Lung (tissue), 12 donors: Measurements from ENCODE around the gene COLEC11. TPM values are rescaled to one million over a fixed set of nuclear protein-coding genes. Genes with fewer than 3 reads are reported as not detected.
"Not testable (repeated sequence)": the region's sequence is repeated elsewhere in the genome, so short reads cannot be mapped to it uniquely, and the experiment has no call there.

Experiments used
- ATAC-seq: fragments of 200-7000 bp; cut with Tn5 transposase; one replicate; pipeline ENCODE4 v1.9.1; 2020; ENCODE audit warnings: moderate number of reproducible peaks; ENCODE audit not compliant: insufficient read depth, low FRiP score
- DNase-seq, 3 donors: peaks; one replicate each; pipeline ENCODE4 v3.0.0-alpha.2; 2013 to 2017
- H3K27ac ChIP-seq, 2 donors: one replicate each; pipeline ENCODE4 v1.5.1; 2013; ENCODE audit warnings: mild to moderate bottlenecking in 2 of 2, moderate library complexity in 2 of 2, control low read depth in 1 of 2, inconsistent platforms in 1 of 2, low read depth in 1 of 2, low read length in 1 of 2
- H3K27me3 ChIP-seq, 3 donors: one replicate each; pipeline ENCODE4 v1.5.1; 2013; ENCODE audit warnings: low read length in 2 of 3; ENCODE audit not compliant: control insufficient read depth in 3 of 3, insufficient read depth in 3 of 3
- H3K36me3 ChIP-seq, 4 donors: one replicate each; pipeline ENCODE4 v1.5.1; 2013; ENCODE audit warnings: low read length in 4 of 4, mild to moderate bottlenecking in 1 of 4, moderate library complexity in 1 of 4; ENCODE audit not compliant: control insufficient read depth in 4 of 4, insufficient read depth in 4 of 4
- H3K4me1 ChIP-seq, 5 donors: one replicate each; pipeline ENCODE4 v1.5.1; 2013; ENCODE audit warnings: low read length in 5 of 5, mild to moderate bottlenecking in 2 of 5, moderate library complexity in 1 of 5; ENCODE audit not compliant: control insufficient read depth in 5 of 5, insufficient read depth in 5 of 5
- H3K4me3 ChIP-seq: one replicate; pipeline ENCODE4 v1.5.1; 2013; ENCODE audit warnings: mild to moderate bottlenecking, control low read depth, moderate library complexity
- H3K9ac ChIP-seq, 2 donors: one replicate each; pipeline ENCODE4 v1.5.1; 2013; ENCODE audit warnings: low read length in 2 of 2, control low read depth in 1 of 2; ENCODE audit not compliant: insufficient read depth in 1 of 2
- H3K9me3 ChIP-seq, 4 donors: one replicate each; pipeline ENCODE4 v1.5.1; 2013; ENCODE audit warnings: low read length in 3 of 4, mild to moderate bottlenecking in 1 of 4, moderate library complexity in 1 of 4; ENCODE audit not compliant: control insufficient read depth in 4 of 4, insufficient read depth in 3 of 4
- CTCF ChIP-seq: IDR thresholded peaks from 2 replicates; pipeline ENCODE4 v1.5.1; 2012; ENCODE audit warnings: mild to moderate bottlenecking; ENCODE audit errors: control extremely low read depth, extremely low read depth
- WGBS, 2 donors: extraction: QIAGEN DNeasy Blood & Tissue Kit; methylation state at CpG; one replicate each; pipeline ENCODE4 v1.1.7; 2013; 5-methylcytosine and 5-hydroxymethylcytosine counted together
- polyA plus RNA-seq, 2 donors: library from polyadenylated mRNA; stranded (reverse); fragments of 200-250 nt; gene quantifications; one replicate each; pipeline ENCODE4 v1.2.1, GENCODE V29; 2013
- total RNA-seq, 2 donors: library from RNA; depleted of rRNA in 1 of 2; stranded (reverse); fragments of >200 nt in 1 of 2; gene quantifications; one replicate each; pipeline ENCODE4 v1.2.1, GENCODE V29; 2014 to 2021
- donor health status: control.
- donor health status: control.
- donor health status: Bipolar disorder and iron deficiency.
- donor health status: healthy.
- donor health status: DM: yes; HTN: yes; CAD: no.

The COLEC11 gene
- total and polyA plus RNA-seq, 4 donors: 0.71 to 3.7 (median 1.9) TPM

GRCh38 chr2:3575534-3576262, 19.2 kb upstream of the COLEC11 start:
- peaks cover 0 to 38% (median 15%) of the 10 kb centered on the region in 5 donors for H3K4me1 ChIP-seq

GRCh38 chr2:3576263-3576630, 18.7 kb upstream of the COLEC11 start:
- Histone ChIP-seq H3K36me3 (peaks cover 7 to 36% (median 27%) of the 10 kb centered on the region in 4 donors), H3K4me3 (peak overlapping the region; percentile 80), H3K27ac (peak overlapping the region; percentile 78 to 92), H3K4me1 (peaks cover 0 to 38% (median 15%) of the 10 kb centered on the region in 5 donors), H3K9ac (peak overlapping the region; percentile 95 to 98)
- not testable (repeated sequence) for ATAC-seq, H3K27me3 ChIP-seq, DNase-seq, H3K9me3 ChIP-seq
- 64 to 77% methylated on average over 10 of the region's 10 CpGs for WGBS, 2 donors

More at GRCh38 chr2:3575534-3576262, 19.2 kb upstream of the COLEC11 start:
- Histone ChIP-seq H3K36me3 (peaks cover 5 to 33% (median 24%) of the 10 kb centered on the region in 4 donors), H3K27me3 (no peaks in the 10 kb centered on the region), H3K9me3 (no peaks in the 10 kb centered on the region), H3K27ac (peak overlapping the region; percentile 78 to 92), H3K9ac (peak overlapping the region; percentile 95 to 98), H3K4me3 (peak overlapping the region; percentile 80)
- TF ChIP-seq CTCF: no peak
- no peak for DNase-seq
- ATAC-seq: peak; percentile 10
- 1 to 2% methylated on average over 54 of the region's 54 CpGs for WGBS, 2 donors

- no peak for TF ChIP-seq CTCF
- Histone ChIP-seq H3K27ac (no peak overlapping the region), H3K36me3 (peaks cover 16 to 46% (median 36%) of the 10 kb centered on the region in 4 donors), H3K9ac (no peak overlapping the region), H3K27me3 (no peaks in the 10 kb centered on the region), H3K4me3 (no peak overlapping the region), H3K4me1 (peaks cover 0 to 29% (median 15%) of the 10 kb centered on the region in 5 donors), H3K9me3 (no peaks in the 10 kb centered on the region)
- WGBS, 2 donors: 79 to 87% methylated on average over 5 of the region's 5 CpGs
- ATAC-seq: no peak
- no peak for DNase-seq
These were observed 15.9 kb upstream of the COLEC11 start for GRCh38 chr2:3578987-3579386.

GRCh38 chr2:3580449-3580848, 14.5 kb upstream of the COLEC11 start:
- H3K27ac ChIP-seq: no peak overlapping the region
- no peaks in the 10 kb centered on the region for H3K27me3 ChIP-seq
- 84 to 91% methylated on average over 5 of the region's 5 CpGs for WGBS, 2 donors
- peaks cover 0 to 44% (median 27%) of the 10 kb centered on the region in 5 donors for H3K4me1 ChIP-seq
- H3K36me3 ChIP-seq: peaks cover 19 to 46% (median 36%) of the 10 kb centered on the region in 4 donors
- no peak overlapping the region for H3K9ac ChIP-seq
- H3K9me3 ChIP-seq: no peaks in the 10 kb centered on the region
- TF ChIP-seq CTCF: no peak
- ATAC-seq (no peak), DNase-seq (no peak)
- H3K4me3 ChIP-seq: no peak overlapping the region
